Endometrial microvascular endothelial cells (primary cell): ENCODE results near the gene HES2. TPM values are rescaled to one million over a fixed set of nuclear protein-coding genes. Genes with fewer than 3 reads are reported as not detected.
"Not testable (repeated sequence)": the region's sequence is repeated elsewhere in the genome, so short reads cannot be mapped to it uniquely, and the experiment has no call there.

ENCODE experiments used
- in situ Hi-C: cut with HindIII; loops from 2 replicates; pipeline ENCODE4 v1.10.0; 2017; ENCODE audit warnings: low sequenced_read_pairs, low pct_unique_long_range_greater_than_20kb; ENCODE audit errors: inconsistent ontology term
- total RNA-seq: library from RNA; depleted of rRNA; stranded (reverse); fragments of >200 nt; gene quantifications from one replicate; pipeline ENCODE4 v1.2.3, GENCODE V29; 2015; ENCODE audit errors: inconsistent ontology term

The HES2 gene
- total RNA-seq, 1 donor from 2014 or later, result 31.5 TPM

- in situ Hi-C loops, result no loop called here
These were observed 21.8 kb downstream of the HES2 start for GRCh38 chr1:6397844-6398441.

GRCh38 chr1:6396998-6397397 is 22.7 kb downstream of the HES2 start:
- in situ Hi-C loops, result no loop called here

- in situ Hi-C loops, result not testable (repeated sequence)
These were observed 23.9 kb downstream of the HES2 start for GRCh38 chr1:6395781-6396244.

- in situ Hi-C loops, result not testable (repeated sequence)
These were observed 24.6 kb downstream of the HES2 start for GRCh38 chr1:6395130-6395529.

GRCh38 chr1:6393400-6394187 is 26.1 kb downstream of the HES2 start, which contains the start of gene ACOT7:
ACOT7 (minus strand) TSS chr1:6393767; CDS start chr1:6393399, 368 bp downstream.
- in situ Hi-C loops, result no loop called here

- in situ Hi-C loops, result no loop called here
These were observed 26.8 kb downstream of the HES2 start for GRCh38 chr1:6392809-6393399.

- in situ Hi-C loops, result no loop called here
These were observed 27.5 kb downstream of the HES2 start for GRCh38 chr1:6391951-6392808.

GRCh38 chr1:6389971-6390370 is 29.7 kb downstream of the HES2 start:
- in situ Hi-C loops, result no loop called here

GRCh38 chr1:6386371-6386949 is 33.3 kb downstream of the HES2 start:
- in situ Hi-C loops, result no loop called here

GRCh38 chr1:6385488-6386191 is 34.1 kb downstream of the HES2 start:
- in situ Hi-C loops, result no loop called here

GRCh38 chr1:6384962-6385361 is 34.8 kb downstream of the HES2 start:
- in situ Hi-C loops, result no loop called here

GRCh38 chr1:6384135-6384534 is 35.6 kb downstream of the HES2 start:
- in situ Hi-C loops, result no loop called here

- in situ Hi-C loops, result no loop called here
These were observed 39.7 kb downstream of the HES2 start for GRCh38 chr1:6380037-6380436.

- in situ Hi-C loops, result no loop called here
These were observed 41.5 kb downstream of the HES2 start for GRCh38 chr1:6378096-6378746.

GRCh38 chr1:6373961-6374720 is 45.6 kb downstream of the HES2 start:
- in situ Hi-C loops, result no loop called here

GRCh38 chr1:6372236-6372635 is 47.5 kb downstream of the HES2 start:
- in situ Hi-C loops, result not testable (repeated sequence)

GRCh38 chr1:6370006-6370405 is 49.7 kb downstream of the HES2 start:
- in situ Hi-C loops, result no loop called here
